8988T (cell line): Measurements from ENCODE around the gene DAZAP2.
"Not testable (repeated sequence)": the region's sequence is repeated elsewhere in the genome, so short reads cannot be mapped to it uniquely, and the experiment has no call there.

Experiments used
- DNase-seq: peaks from one replicate; pipeline ENCODE4 v3.0.0; 2011

DAZAP2 gene

DNA sequence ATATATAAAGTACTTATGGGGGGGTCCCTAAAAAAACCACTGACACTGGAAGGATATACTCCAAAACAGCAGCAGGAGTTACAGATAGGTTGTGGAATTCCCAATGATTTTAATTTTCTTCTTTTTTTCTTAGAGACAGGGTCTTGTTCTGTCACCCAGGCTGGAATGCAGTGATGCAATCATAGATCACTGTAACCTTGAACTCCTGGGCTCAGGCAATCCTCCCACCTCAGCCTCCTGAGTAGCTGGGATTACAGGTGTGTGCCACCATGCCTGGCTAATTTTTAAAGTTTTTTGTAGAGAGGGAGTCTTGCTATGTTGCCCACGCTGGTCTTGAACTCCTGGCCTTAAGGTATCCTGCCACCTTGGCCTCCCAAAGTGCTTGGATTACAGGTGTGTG is 21.0 kb downstream of the DAZAP2 start:
- DNase-seq: not testable (repeated sequence)

DNA sequence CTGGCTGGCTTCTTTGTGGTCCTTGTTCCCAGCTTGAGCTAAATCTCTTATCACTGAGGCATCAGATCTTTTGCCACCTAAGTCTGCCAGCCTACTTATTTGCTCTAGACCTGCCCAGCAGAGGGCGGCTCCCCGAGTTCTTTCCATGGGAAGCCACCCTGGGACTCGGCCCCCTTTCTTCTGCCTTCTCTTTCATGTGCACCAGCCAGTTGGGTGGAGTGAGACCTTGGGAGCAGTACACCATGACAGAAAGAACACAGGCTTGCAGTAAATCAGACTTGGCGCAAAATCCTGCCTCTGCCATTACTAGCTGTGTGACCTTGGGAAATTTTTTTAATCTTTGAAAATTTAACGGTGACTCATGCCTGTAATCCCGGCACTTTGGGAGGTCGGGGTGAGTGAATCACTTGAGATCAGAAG is 24.1 kb downstream of the DAZAP2 start:
- no peak for DNase-seq

DNA sequence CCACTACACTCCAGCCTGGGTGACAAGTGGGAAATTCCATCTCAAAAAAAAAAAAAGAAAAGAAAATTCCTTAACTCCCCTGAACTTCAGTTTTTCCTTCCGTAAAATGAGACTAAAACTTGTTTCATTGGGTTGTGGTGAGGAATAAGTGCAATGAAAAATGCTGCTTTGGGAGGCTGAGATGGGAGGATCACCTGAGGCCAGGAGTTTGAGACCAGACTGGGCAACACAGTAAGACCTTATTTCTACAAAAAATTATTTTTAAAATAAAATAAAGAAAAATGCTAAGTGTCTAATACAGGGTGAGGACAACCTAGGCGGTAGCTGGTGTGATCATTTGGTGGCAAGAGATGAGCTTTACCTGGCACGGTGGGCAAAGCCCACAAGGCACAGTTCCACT is 24.7 kb downstream of the DAZAP2 start:
- no peak for DNase-seq

DNA sequence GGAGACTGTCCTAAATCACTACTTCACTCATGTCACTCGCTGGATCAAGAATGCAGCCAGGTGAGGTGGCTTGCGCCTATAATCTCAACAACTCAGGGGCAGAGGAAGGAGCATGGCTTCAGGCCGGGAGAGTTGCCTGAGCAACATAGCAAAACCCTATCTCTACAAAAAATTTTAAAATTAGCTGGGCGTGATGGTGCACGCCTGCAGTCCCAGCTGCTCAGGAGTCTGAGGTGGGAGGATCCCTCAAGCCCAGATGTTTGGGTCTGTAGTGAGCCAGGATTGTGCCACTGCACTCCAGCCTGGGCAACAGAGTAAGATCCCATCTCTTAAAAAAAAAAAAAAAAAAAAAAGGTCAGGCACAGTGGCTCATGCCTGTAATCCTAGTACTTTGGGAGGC is 25.7 kb downstream of the DAZAP2 start:
- DNase-seq: no peak

DNA sequence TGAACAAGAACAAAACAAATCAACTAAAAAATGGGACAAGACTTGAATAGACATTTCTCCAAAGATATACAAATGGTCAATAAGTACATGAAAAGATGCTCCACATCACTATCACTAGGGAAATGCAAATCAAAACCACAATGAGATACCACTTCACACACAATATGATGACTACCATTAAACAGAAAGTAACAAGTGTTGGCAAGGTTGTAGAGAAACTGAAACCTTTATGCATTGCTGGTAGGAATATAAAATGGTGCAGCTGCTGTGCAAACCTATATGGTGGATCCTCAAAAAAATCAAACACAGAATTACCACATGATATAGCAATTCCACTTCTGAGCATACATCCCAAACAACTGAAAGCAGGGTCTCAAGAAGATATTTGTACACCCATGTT is 26.4 kb downstream of the DAZAP2 start:
- no peak for DNase-seq

DNA sequence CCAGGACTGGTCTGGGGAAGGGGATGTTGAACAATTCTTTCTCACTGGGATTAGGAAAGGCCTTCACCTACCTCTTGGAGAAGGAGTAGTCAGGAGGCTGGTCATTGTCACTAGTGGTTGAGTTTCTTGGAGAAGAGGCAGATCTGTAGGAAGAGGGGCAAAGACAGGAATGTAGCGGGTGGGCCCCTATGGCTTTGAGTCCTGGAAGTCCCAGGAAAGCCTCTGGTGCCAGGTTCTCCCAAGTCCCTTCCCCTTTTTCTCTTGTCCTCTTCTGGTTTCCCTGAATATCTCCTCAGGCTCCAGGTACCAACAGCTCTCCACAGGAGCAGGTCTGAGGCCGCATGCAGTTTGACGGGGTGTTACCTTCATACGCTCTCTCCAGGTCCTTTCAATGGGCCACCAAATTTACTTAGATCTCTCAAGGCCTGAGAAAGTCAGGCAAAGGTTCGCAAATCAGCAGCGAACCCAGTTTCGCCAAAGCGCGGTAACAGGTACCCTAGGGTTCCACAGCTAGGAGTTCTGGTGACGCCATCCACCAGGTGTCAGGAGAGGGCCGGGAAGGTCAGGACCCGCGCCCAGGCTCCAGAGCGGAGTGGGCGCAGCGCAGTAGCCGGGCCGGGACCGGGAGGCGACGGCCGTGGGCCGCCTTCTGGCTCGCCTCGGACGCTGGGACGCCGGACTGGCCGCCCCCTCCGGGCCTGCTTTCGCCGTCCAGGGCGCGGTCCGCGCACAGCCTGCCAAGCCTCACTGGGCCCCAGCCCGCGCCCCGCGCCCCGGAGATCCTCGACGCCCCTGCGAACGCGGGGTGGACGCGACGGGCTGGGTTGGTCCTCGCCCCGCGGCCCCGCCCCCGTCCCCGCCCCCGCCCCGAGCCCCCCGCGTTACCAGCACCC is 30.8 kb downstream of the DAZAP2 start:
- peak; percentile 65 for DNase-seq

DNA sequence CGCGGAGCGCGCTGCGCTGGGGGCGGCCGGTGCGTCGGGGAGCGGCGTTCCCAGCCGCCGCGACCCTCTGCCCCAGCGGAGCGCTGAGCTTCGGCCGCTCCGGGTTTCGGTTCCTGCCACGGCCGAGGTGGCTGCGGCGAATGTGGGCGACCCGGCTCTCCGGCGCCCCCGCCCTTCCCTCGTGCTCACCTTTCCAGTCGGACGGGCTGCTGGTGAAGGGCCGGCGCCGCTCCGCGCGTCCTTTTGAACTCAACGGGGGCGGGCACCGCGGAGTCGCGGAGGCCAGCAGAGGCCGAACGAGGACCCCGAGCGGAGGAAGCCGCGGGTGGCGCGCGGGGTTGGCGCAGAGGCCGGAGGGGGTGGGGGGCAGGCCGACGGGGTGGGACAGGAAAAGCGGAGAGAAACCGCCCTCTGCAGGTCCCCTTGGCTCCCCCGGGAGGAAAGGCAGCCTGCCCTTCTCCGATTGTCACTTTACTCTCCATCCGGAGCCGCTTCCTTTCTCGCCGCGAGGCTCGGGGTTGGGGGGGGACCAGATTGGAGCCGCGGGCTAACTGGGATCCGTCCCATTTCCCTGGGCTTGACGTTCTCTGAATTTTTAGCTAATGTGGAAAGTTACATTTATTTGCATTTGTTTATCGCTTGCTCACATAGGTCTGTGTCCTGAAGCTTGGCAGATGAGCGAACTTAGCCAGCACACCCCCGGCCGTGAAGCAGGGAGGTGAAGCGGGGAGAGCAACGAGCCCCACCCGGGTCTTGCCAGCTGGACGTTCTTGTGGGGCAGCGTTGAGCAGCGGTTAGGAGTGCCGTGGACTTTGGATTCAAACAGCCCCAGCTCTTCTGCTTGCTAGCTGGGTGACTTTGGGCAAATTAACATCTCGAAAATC is 31.7 kb downstream of the DAZAP2 start, which contains the start of gene SMAGP:
SMAGP (minus strand) TSS at position 349 of the 884 bp plus-strand sequence. CDS start 1,137 bp downstream, outside the sequence.
- peak; percentile 62 for DNase-seq

DNA sequence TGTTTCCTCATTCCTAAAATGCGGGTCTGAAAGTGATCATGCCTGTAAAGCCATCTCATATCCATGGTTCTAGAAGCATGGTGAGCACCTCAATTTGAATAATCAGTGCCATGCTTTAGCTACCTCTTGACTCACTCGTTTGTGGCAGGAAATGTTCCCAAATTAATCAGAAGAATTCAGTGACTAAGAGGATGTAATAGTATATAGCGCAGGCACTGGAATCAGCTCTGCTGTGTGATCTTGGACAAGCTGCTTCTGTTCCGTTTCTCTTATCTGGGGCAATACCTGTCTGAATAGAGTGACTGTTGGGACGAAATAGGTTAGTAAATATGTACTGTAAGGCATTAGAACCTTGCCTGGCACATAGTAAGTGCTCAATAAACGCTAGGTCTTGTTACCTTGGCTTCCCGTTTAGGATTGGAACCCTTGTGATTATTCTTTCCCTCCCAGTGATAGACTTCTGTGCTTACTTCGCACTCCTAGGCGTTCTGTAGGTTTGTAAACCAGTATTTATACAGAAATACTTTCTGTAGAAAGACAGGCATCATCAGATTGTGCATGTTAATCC is 32.4 kb downstream of the DAZAP2 start:
- no peak for DNase-seq

DNA sequence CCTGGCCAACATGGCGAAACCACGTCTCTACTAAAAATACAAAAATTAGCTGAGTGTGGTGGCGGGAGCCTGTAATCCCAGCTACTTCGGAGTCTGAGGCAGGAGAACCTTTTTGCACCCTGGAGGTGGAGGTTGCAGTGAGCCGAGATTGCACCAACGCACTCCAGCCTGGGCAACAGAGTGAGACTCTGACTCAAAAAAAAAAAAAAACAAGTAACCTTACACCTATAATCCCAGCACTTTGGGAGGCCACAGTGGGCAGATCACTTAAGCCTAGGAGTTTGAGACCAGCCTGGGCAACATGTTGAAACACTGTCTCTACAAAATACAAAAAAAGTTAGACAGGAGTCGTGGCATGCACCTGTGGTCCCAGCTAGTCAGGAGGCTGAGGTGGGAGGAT is 34.2 kb downstream of the DAZAP2 start:
- not testable (repeated sequence) for DNase-seq

DNA sequence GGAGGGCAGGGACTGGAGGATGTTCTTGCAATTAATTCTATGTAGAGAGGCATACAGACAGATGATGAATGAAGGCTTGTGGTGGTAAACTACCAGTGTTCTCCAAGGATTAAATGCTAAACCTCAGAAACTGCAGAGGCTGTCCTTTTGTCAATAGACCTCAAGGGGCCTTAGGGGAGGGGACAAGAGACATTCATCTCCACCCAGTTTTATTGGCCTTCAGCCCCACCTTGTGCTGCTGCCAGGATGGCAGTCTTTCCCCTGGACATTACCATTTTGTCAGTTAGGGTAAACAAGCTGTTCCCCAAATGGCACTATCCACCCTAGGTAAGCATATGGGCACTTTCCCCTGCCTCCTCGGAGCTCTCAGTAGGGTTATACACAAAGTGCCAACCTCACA is 36.5 kb downstream of the DAZAP2 start:
- DNase-seq: no peak

DNA sequence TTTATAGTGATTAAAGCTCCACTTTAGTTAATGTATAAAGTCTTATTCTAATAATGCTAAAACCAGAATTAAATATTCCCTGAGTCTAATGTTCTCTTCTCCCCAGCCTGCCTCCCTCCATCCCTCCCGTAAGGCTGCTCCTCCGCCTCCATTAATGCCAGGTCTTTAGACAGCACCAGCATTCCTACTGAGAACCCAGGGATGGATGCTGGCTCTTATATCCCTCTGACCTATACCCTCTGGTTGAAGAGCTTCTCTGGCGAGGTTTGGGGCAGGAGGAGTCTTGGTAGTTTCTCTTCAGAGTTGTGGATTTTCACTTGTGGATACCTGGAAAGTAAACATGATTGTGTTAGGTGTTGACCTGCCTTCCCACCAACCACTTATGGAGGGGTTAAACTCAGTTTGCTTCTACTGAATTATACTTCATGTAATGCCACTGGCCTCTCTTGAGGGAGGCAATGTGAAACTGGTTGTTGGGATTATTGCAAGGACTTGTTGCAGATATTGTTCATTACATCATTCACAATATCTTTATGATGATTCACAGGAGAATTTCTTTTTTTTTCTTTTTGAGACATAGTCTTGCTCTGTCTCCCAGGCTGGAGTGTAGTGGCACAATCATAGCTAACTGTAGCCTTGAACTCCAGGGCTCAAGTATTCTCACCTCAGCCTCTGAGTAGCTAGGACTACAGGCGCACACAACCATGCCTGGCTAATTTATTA is 42.7 kb downstream of the DAZAP2 start:
- DNase-seq: no peak

DNA sequence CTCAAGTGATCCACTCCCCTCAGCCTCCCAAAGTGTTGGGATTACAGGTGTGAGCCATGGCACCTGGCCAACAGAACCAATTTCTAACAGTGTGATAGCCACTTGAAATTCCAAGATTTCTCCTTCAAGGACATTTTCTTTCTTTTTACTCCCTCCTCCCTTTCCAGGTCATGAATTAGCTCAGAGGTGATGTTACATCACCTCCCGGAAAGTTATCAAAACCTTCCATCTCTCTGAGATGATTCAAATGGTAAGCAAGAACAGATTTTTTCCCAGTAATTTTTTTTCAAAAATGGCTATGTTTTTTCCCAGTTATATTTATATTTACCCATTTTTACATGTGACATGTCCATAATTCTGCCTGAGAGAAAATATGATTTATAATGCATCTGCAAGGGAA is 47.2 kb downstream of the DAZAP2 start:
- DNase-seq: no peak

DNA sequence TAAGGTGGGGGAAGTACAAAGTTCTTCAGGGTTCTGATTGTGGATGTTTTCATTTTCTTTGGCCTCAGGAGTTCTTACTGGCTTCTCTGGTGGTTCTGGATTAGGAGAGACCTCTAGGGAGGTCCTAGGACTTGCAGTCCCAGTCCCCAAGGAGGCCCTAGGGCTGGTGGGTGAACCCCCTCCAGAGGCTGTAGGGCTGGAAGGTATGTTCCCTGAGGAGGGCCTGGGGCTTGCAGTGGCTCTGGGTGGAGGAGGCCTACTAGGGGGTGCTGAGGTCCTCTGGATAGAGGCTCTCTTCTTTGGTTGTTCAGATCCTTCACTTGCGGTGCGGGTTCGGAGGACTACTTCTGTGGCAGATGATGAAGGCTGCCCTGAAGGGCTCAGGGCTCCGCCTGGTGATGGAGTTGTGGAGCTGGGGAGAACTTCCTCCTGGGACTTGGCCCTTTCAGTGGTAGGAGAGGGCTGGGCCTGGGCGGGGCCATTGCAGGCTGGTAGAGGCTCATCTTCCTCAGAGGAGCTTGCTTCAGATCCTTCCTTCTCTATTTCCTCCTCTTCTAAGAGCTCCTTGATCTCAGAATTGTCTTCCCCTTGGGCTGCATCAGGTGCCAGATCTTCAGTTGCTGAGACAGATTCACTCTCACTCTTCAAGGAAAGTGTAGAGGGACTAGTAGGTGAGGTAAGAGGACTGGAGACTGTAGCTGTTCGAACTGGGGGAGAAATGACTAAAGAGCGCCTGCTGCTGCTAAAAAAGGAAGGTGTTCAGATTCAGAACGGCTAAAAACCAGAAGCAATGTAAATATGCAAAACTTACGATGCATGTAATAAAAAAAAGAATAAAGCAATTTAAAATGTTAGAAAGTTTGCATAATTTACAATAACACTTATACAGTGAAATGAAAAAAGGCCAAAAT is 53.2 kb downstream of the DAZAP2 start:
- not testable (repeated sequence) for DNase-seq
